MM.1S (cell line): ENCODE data around the gene FAM50A.

Experiments
- EZH2 ChIP-seq: fragments of 300-600 bp; sonication (generic); optimal IDR thresholded peaks from 2 replicates; pipeline ENCODE3; 2017; ENCODE audit warnings: low read depth, mild to moderate bottlenecking, antibody characterized with exemption, low read length, mixed read lengths
- EZH2phosphoT487 ChIP-seq: fragments of 300-600 bp; sonication (generic); IDR thresholded peaks from 2 replicates; pipeline ENCODE4 v1.6.1; 2018; ENCODE audit warnings: antibody characterized with exemption, low read length
- TF ChIP-seq, protein P1 (sequence below): fragments of 300-600 bp; sonication (generic); IDR thresholded peaks from 2 replicates; pipeline ENCODE4 v1.5.1; 2016; ENCODE audit warnings: antibody characterized with exemption, low read length, mixed read lengths

DNA sequence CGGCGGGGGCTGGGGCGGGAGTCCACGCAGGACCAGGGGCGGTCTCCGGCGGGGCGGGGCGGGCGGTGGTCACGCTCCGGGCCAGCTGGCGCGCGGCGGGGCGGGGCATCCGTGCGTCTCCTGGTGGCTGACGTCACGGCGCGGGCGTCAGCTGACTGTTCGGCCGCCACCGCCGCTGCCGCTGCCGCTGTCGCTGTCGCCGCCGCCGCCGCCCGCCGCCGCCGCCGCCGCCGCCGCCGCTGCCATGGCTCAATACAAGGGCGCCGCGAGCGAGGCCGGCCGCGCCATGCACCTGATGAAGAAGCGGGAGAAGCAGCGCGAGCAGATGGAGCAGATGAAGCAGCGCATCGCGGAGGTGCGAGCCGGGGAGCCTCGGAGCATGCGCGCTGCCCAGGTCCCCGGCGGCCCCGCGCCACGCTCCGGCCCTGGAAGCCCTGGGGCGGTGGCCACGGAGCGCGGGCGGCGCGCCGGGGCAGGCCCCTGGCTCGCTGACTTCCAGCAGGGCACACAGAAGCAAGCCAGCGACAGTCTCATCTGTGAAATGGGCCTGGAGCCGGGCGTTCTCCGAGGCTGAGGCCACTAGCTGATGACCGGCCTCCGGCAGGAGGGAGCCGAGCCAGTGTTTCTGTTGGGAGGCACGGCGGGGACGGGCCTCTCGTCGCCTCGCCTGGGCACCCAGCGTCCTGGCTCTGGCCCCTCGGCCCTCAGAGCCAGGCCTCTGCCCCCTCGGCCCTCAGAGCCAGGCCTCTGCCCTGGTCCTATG is at the start of gene FAM50A:
- TF ChIP-seq, protein P1, sequence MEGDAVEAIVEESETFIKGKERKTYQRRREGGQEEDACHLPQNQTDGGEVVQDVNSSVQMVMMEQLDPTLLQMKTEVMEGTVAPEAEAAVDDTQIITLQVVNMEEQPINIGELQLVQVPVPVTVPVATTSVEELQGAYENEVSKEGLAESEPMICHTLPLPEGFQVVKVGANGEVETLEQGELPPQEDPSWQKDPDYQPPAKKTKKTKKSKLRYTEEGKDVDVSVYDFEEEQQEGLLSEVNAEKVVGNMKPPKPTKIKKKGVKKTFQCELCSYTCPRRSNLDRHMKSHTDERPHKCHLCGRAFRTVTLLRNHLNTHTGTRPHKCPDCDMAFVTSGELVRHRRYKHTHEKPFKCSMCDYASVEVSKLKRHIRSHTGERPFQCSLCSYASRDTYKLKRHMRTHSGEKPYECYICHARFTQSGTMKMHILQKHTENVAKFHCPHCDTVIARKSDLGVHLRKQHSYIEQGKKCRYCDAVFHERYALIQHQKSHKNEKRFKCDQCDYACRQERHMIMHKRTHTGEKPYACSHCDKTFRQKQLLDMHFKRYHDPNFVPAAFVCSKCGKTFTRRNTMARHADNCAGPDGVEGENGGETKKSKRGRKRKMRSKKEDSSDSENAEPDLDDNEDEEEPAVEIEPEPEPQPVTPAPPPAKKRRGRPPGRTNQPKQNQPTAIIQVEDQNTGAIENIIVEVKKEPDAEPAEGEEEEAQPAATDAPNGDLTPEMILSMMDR: no peak
- TF ChIP-seq EZH2 (no peak), EZH2phosphoT487 (no peak)
